Body of pancreas (tissue), 4 donors: ENCODE data around the gene SYT6.

Experiments
- CTCF ChIP-seq, 7 experiments: fragments of 450-650 bp in 4 of 7; fragments of 200-600 bp in 3 of 7; sonication (generic) in 3 of 7; IDR thresholded peaks; one replicate each; pipeline ENCODE4 v1.5.1; 2016 to 2019; ENCODE audit warnings: antibody characterized with exemption in 7 of 7
- POLR2A ChIP-seq, 3 donors: fragments of 450-650 bp; IDR thresholded peaks; one replicate each; pipeline ENCODE4 v1.6.1; 2016; ENCODE audit warnings: antibody characterized with exemption in 3 of 3, mild to moderate bottlenecking in 2 of 3

GRCh38 chr1:114107474-114108435 lies 45.9 kb downstream of the SYT6 start:
- peak in 1 of 7 experiments; percentile 13 for TF ChIP-seq CTCF (IDR thresholded peaks at IDR 0.05)
- no peak for TF ChIP-seq POLR2A (IDR thresholded peaks at IDR 0.05)
